Left lung (tissue), 10 donors: ENCODE data around the gene MALRD1. TPM values are rescaled to one million over a fixed set of nuclear protein-coding genes. Genes with fewer than 3 reads are reported as not detected.

ENCODE experiments used
- ATAC-seq: fragments of 200-7000 bp; cut with Tn5 transposase; one replicate; pipeline ENCODE4 v1.9.1; 2020; ENCODE audit warnings: moderate library complexity
- DNase-seq, 4 donors: peaks; one replicate each; pipeline ENCODE4 v3.0.0-alpha.2; 2013 to 2020
- H3K27ac ChIP-seq, 2 donors: fragments of 200-600 bp; sonication (generic) in 1 of 2; one replicate each; pipeline versions ENCODE4 v1.5.0 to v1.8.0; 2020 to 2021
- H3K27me3 ChIP-seq, 2 donors: fragments of 200-600 bp; sonication (generic) in 1 of 2; one replicate each; pipeline versions ENCODE4 v1.5.0 to v1.8.0; 2020 to 2021
- H3K36me3 ChIP-seq, 2 donors: fragments of 200-600 bp; sonication (generic) in 1 of 2; one replicate each; pipeline versions ENCODE4 v1.5.0 to v1.8.0; 2020 to 2021
- H3K4me1 ChIP-seq, 2 donors: fragments of 200-600 bp; one replicate each; pipeline ENCODE4 v1.8.0; 2021
- H3K4me3 ChIP-seq, 2 donors: fragments of 200-600 bp; sonication (generic) in 1 of 2; one replicate each; pipeline versions ENCODE4 v1.5.0 to v1.8.0; 2020 to 2021; ENCODE audit warnings: mild to moderate bottlenecking in 1 of 2
- H3K9me3 ChIP-seq, 2 donors: fragments of 200-600 bp; sonication (generic) in 1 of 2; one replicate each; pipeline versions ENCODE4 v1.5.0 to v1.8.0; 2020 to 2021
- CTCF ChIP-seq, 2 donors: fragments of 200-600 bp; sonication (generic) in 1 of 2; IDR thresholded peaks; one replicate each; pipeline versions ENCODE4 v1.5.0 to v1.8.0; 2021; ENCODE audit warnings: antibody characterized with exemption in 2 of 2
- intact Hi-C, 2 donors: fragments of 100-400 bp; cut with DNase I; formaldehyde crosslinking; loops; one replicate each; pipeline versions ENCODE4 v1.11.2 to v1.14.2; 2022
- polyA plus RNA-seq, 6 donors: library from polyadenylated mRNA; unstranded; fragments of 120-200 nt; gene quantifications; one replicate each; pipeline ENCODE4 v1.2.1, GENCODE V29; 2013; ENCODE audit not compliant: insufficient read length in 6 of 6
- total RNA-seq, 2 donors: library from RNA; stranded (reverse); fragmentation: NEBNext Ultra II Directional; extraction: Animal tissue kit (Norgen Biotek cat#: 25700); gene quantifications; one replicate each; pipeline ENCODE4 v1.2.1, GENCODE V29; 2021
- donor health status: DM: no; HTN: yes; CAD: no.
- donor health status: DM: no; HTN: no; CAD: no.

The MALRD1 gene
- total and polyA plus RNA-seq, 8 donors: 2.6 to 12.3 (median 6.9) TPM

- no peak for DNase-seq
- intact Hi-C loops: no loop called here
- Histone ChIP-seq H3K27ac (no peak overlapping the region), H3K4me1 (no peaks in the 10 kb centered on the region), H3K4me3 (no peak overlapping the region), H3K27me3 (no peaks in the 10 kb centered on the region), H3K36me3 (no peaks in the 10 kb centered on the region), H3K9me3 (no peaks in the 10 kb centered on the region)
- TF ChIP-seq CTCF (IDR thresholded peaks at IDR 0.05): no peak
- ATAC-seq: no peak
These were observed 383.2 kb downstream of the MALRD1 start for GRCh38 chr10:19431622-19432351.

GRCh38 chr10:19449860-19450259 is 401.3 kb downstream of the MALRD1 start:
- ATAC-seq: no peak
- no peaks in the 10 kb centered on the region for H3K27me3 ChIP-seq
- intact Hi-C loops: no loop called here

GRCh38 chr10:19451356-19451755 is 402.8 kb downstream of the MALRD1 start:
- ATAC-seq: no peak
- Histone ChIP-seq H3K9me3 (no peaks in the 10 kb centered on the region), H3K4me3 (no peak overlapping the region), H3K27ac (no peak overlapping the region), H3K27me3 (no peaks in the 10 kb centered on the region), H3K4me1 (no peaks in the 10 kb centered on the region), H3K36me3 (no peaks in the 10 kb centered on the region)
- no peak for DNase-seq
- no peak for TF ChIP-seq CTCF (IDR thresholded peaks at IDR 0.05)
- intact Hi-C loops: no loop called here

More at GRCh38 chr10:19449860-19450259, 401.3 kb downstream of the MALRD1 start:
- Histone ChIP-seq H3K36me3 (no peaks in the 10 kb centered on the region), H3K4me1 (no peaks in the 10 kb centered on the region), H3K27ac (no peak overlapping the region), H3K9me3 (peaks cover 0 to 3% of the 10 kb centered on the region in 2 donors), H3K4me3 (no peak overlapping the region)
- TF ChIP-seq CTCF (IDR thresholded peaks at IDR 0.05): no peak
- no peak for DNase-seq

GRCh38 chr10:19451937-19452336 is 403.3 kb downstream of the MALRD1 start:
- ATAC-seq: no peak
- intact Hi-C loops: no loop called here
- TF ChIP-seq CTCF (IDR thresholded peaks at IDR 0.05): no peak

GRCh38 chr10:19453967-19454366 is 405.4 kb downstream of the MALRD1 start:
- no peak for ATAC-seq
- intact Hi-C loops: no loop called here
- Histone ChIP-seq H3K27me3 (no peaks in the 10 kb centered on the region), H3K27ac (no peak overlapping the region), H3K4me3 (no peak overlapping the region), H3K9me3 (no peaks in the 10 kb centered on the region), H3K36me3 (no peaks in the 10 kb centered on the region), H3K4me1 (no peaks in the 10 kb centered on the region)
- no peak for DNase-seq
- no peak for TF ChIP-seq CTCF (IDR thresholded peaks at IDR 0.05)

More at GRCh38 chr10:19451937-19452336, 403.3 kb downstream of the MALRD1 start:
- no peaks in the 10 kb centered on the region for H3K9me3 ChIP-seq
- H3K36me3 ChIP-seq: no peaks in the 10 kb centered on the region
- H3K4me3 ChIP-seq: no peak overlapping the region
- no peaks in the 10 kb centered on the region for H3K4me1 ChIP-seq
- no peak overlapping the region for H3K27ac ChIP-seq
- no peak for DNase-seq
- H3K27me3 ChIP-seq: no peaks in the 10 kb centered on the region
